HepG2 (cell line): ENCODE results near the gene ZBTB20. TPM values are rescaled to one million over a fixed set of nuclear protein-coding genes. Genes with fewer than 3 reads are reported as not detected.

Source experiments
- ATAC-seq: fragments of 200-7000 bp; cut with Tn5 transposase; 3 replicates; pipeline ENCODE4 v1.9.1; 2020; ENCODE audit warnings: mild to moderate bottlenecking, moderate library complexity
- BruUV-seq: library from RNA; stranded (reverse); fragments of 400-500 nt; replicated peaks from 2 replicates; lab custom pipeline; 2021; lab: Mats Ljungman, UMichigan
- CTCF ChIA-PET: fragments of 300-600 bp; formaldehyde crosslinking; extraction: SDS; loops from one replicate; lab custom pipeline; 2021; ENCODE audit warnings: low total read pairs, inconsistent platforms, low intra/inter-chr PET ratio; lab: Yijun Ruan, JAX
- POLR2A ChIA-PET: fragments of 350-600 bp; sonication (Branson Sonifier 250); formaldehyde crosslinking; loops from one replicate; lab custom pipeline; 2020; ENCODE audit warnings: antibody characterized with exemption, inconsistent platforms; lab: Yijun Ruan, JAX
- DNase-seq: peaks from one replicate; pipeline ENCODE4 v3.0.0-alpha.2; 2015; ENCODE audit warnings: low spot score
- FAIRE-seq: peaks from 3 replicates; lab custom pipeline; 2011; peaks lifted over from hg19 to GRCh38; lab: Jason Lieb, UNC
- H2AFZ ChIP-seq: one replicate; pipeline ENCODE4 v1.6.1; 2011; ENCODE audit warnings: low read length, inconsistent platforms
- H3K27ac ChIP-seq: fragments of 300-600 bp; 3 replicates; pipeline ENCODE4 v1.8.0; 2011; ENCODE audit warnings: mixed run types, mild to moderate bottlenecking, mixed read lengths, low read length, inconsistent platforms; ENCODE audit not compliant: insufficient read depth; ENCODE audit errors: extremely low read length
- H3K27me3 ChIP-seq, 2 experiments: fragments of 200-600 bp in 1 of 2; 2 replicates in 1 of 2; 3 replicates in 1 of 2; pipeline versions ENCODE4 v1.6.0 to v1.8.0; 2011; ENCODE audit warnings: low read length in 2 of 2, mild to moderate bottlenecking in 2 of 2, moderate library complexity in 2 of 2, inconsistent platforms in 1 of 2; ENCODE audit not compliant: insufficient read depth in 2 of 2, control insufficient read depth in 1 of 2
- H3K36me3 ChIP-seq, 2 experiments: fragments of 200-600 bp in 1 of 2; replicated peaks in 1 of 2; 2 replicates in 1 of 2; 3 replicates in 1 of 2; pipeline versions ENCODE4 v1.5.1 to v1.8.0; 2011; ENCODE audit warnings: low read length in 2 of 2, inconsistent platforms in 1 of 2; ENCODE audit not compliant: insufficient read depth in 2 of 2, control insufficient read depth in 1 of 2
- H3K4me1 ChIP-seq: 2 replicates; pipeline ENCODE4 v1.5.1; 2012; ENCODE audit warnings: low read length, inconsistent platforms; ENCODE audit not compliant: insufficient read depth
- H3K4me2 ChIP-seq: 2 replicates; pipeline ENCODE4 v1.6.0; 2011; ENCODE audit warnings: low read depth, low read length, inconsistent platforms
- H3K4me3 ChIP-seq, 3 experiments: fragments of 200-600 bp in 1 of 3; sonication (generic), shearing (Covaris generic) in 1 of 3; replicated peaks in 1 of 3; 2 replicates each; pipeline ENCODE4 v1.5.1; 2011 to 2016; ENCODE audit warnings: low read length in 3 of 3, inconsistent platforms in 2 of 3, low read depth in 2 of 3, mild to moderate bottlenecking in 2 of 3, control low read depth in 1 of 3, mixed read lengths in 1 of 3; ENCODE audit not compliant: insufficient read depth in 1 of 3
- H3K79me2 ChIP-seq: one replicate; pipeline ENCODE4 v1.6.1; 2011; ENCODE audit warnings: low read length, inconsistent platforms; ENCODE audit not compliant: insufficient read depth
- H3K9ac ChIP-seq: 2 replicates; pipeline ENCODE4 v1.6.0; 2011; ENCODE audit warnings: mild to moderate bottlenecking, low read depth, low read length, inconsistent platforms; ENCODE audit not compliant: insufficient read depth
- H3K9me3 ChIP-seq: 2 replicates; pipeline ENCODE4 v1.5.1; 2012; ENCODE audit warnings: mild to moderate bottlenecking, low read length
- H4K20me1 ChIP-seq: 2 replicates; pipeline ENCODE4 v1.6.0; 2011; ENCODE audit warnings: inconsistent platforms, mild to moderate bottlenecking, low read length, moderate library complexity; ENCODE audit not compliant: insufficient read depth
- ATF7-NPFF ChIP-seq: sonication (generic); formaldehyde crosslinking; IDR thresholded peaks from 2 replicates; pipeline ENCODE4 v1.8.1; 2023; ENCODE audit warnings: mild to moderate bottlenecking, low read depth, missing genetic modification reagents, moderate library complexity
- CC2D1A ChIP-seq: sonication (generic); formaldehyde crosslinking; IDR thresholded peaks from 2 replicates; pipeline ENCODE4 v1.8.1; 2023; ENCODE audit warnings: mild to moderate bottlenecking, missing genetic modification reagents
- HNRNPK ChIP-seq: fragments of 200-400 bp; formaldehyde crosslinking; IDR thresholded peaks from 2 replicates; pipeline ENCODE4 v1.6.1; 2018; ENCODE audit warnings: low read length, low read depth, moderate library complexity, mild to moderate bottlenecking; ENCODE audit not compliant: poor library complexity, severe bottlenecking
- POLR2AphosphoS2 ChIP-seq: IDR thresholded peaks from 2 replicates; pipeline ENCODE4 v1.6.1; 2011; ENCODE audit warnings: low read depth, low read length, improper control_type of control experiment
- SIN3B ChIP-seq: fragments of 150-350 bp; IDR thresholded peaks from 2 replicates; pipeline ENCODE4 v1.6.1; 2014; ENCODE audit warnings: low read length
- TEAD2 ChIP-seq: sonication (generic); formaldehyde crosslinking; IDR thresholded peaks from 2 replicates; pipeline ENCODE4 v1.9.0; 2021; ENCODE audit warnings: missing genetic modification reagents
- ZNF143 ChIP-seq: sonication (generic); formaldehyde crosslinking; IDR thresholded peaks from 2 replicates; pipeline ENCODE4 v1.4.0; 2020; ENCODE audit warnings: missing genetic modification reagents
- ZNF225 ChIP-seq: sonication (generic); formaldehyde crosslinking; IDR thresholded peaks from 2 replicates; pipeline ENCODE4 v1.4.0; 2020; ENCODE audit warnings: mild to moderate bottlenecking, missing genetic modification reagents
- ZNF75D ChIP-seq: sonication (generic); formaldehyde crosslinking; IDR thresholded peaks from 2 replicates; pipeline ENCODE4 v1.8.1; 2023; ENCODE audit warnings: missing genetic modification reagents, mild to moderate bottlenecking, borderline replicate concordance
- ZNF883 ChIP-seq: sonication (generic); formaldehyde crosslinking; IDR thresholded peaks from 2 replicates; pipeline ENCODE4 v1.5.1; 2020; ENCODE audit warnings: mild to moderate bottlenecking, missing genetic modification reagents; ENCODE audit errors: not compliant biosample characterization
- WGBS: methylation state at CpG from one replicate; pipeline ENCODE4 v1.1.6; 2017; ENCODE audit warnings: low lambda C conversion rate; 5-methylcytosine and 5-hydroxymethylcytosine counted together
- in situ Hi-C: cut with HindIII; loops from 2 replicates; pipeline ENCODE4 v1.10.0; 2017; ENCODE audit warnings: low pct_unique_long_range_greater_than_20kb; ENCODE audit not compliant: extremely low pct_ligation_motif_present
- intact Hi-C: fragments of 100-400 bp; cut with micrococcal nuclease; formaldehyde crosslinking; loops from one replicate; pipeline ENCODE4 v1.10.0; 2022; ENCODE audit not compliant: unreplicated experiment
- polyA plus RNA-seq, 8 experiments: library from polyadenylated mRNA; depleted of rRNA in 3 of 8; stranded (reverse) in 7 of 8; unstranded in 1 of 8; fragments of >200 nt; fragmentation: Illumina TruSeq in 4 of 8; extraction: Trizol in 4 of 8; gene quantifications; 2 replicates each; pipeline versions ENCODE4 v1.2.1 to v1.2.3, GENCODE V29; 2011 to 2016; ENCODE audit warnings: low read depth in 4 of 8, missing spikeins in 1 of 8, mixed read lengths in 1 of 8; ENCODE audit not compliant: insufficient read depth in 1 of 8
- total RNA-seq, 5 experiments: library from RNA; depleted of rRNA; stranded (reverse); fragments of >200 nt; fragmentation: Illumina TruSeq; extraction: Trizol; gene quantifications; 2 replicates each; pipeline ENCODE4 v1.2.3, GENCODE V29; 2016; ENCODE audit warnings: low read depth in 1 of 5
- TF ChIP-seq, protein P1 (sequence below): sonication (generic); formaldehyde crosslinking; IDR thresholded peaks from 2 replicates; pipeline ENCODE4 v1.5.0; 2020; ENCODE audit warnings: missing genetic modification reagents
- TF ChIP-seq, protein P2 (sequence below): IDR thresholded peaks from 2 replicates; pipeline ENCODE4 v1.6.1; 2016; ENCODE audit warnings: low read depth, control low read depth
- TF ChIP-seq, protein P3 (sequence below): sonication (generic); formaldehyde crosslinking; conservative IDR thresholded peaks from 2 replicates; pipeline ENCODE4 v1.4.0; 2020; ENCODE audit warnings: missing genetic modification reagents
- TF ChIP-seq, protein P4 (sequence below): sonication (generic); formaldehyde crosslinking; IDR thresholded peaks from 2 replicates; pipeline ENCODE4 v1.8.1; 2023; ENCODE audit warnings: missing genetic modification reagents, mild to moderate bottlenecking, borderline replicate concordance

Gene ZBTB20
- total and polyA plus RNA-seq, 2 of the 13 experiments (the other 11 are each of a cell fraction or from before 2014, with no cell fraction given), result 1.9 to 8.8 TPM

DNA sequence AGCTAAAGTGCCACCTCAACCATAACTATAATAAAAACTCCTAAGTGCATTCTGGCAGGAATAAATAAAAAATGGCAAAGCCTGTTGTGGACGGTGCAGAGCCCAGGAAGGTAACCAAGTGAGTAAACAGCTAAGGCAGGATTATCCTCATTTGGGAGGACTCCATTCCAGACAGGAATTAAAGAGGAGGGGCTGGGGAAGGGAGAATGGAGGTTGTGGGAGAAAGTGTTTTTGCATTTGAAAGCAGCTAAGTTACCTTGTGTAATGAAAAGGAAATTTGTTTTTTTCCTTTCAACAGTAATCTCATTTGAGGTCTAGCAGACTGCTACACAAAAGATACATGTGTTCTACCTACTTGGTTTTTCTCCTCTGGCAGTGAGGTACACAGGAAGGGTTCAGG, 604.7 kb downstream of the ZBTB20 start:
- Histone ChIP-seq H3K27ac (no peak overlapping the region), H4K20me1 (no peaks in the 10 kb centered on the region), H3K9ac (no peak overlapping the region), H3K27me3 (no peaks in the 10 kb centered on the region), H3K4me2 (no peak overlapping the region), H2AFZ (no peak overlapping the region), H3K9me3 (no peaks in the 10 kb centered on the region), H3K79me2 (no peaks in the 10 kb centered on the region), H3K4me3 (no peak overlapping the region), H3K4me1 (peaks cover 8% of the 10 kb centered on the region; the same call in 1 of the 2 replicates), H3K36me3 (no peaks in the 10 kb centered on the region)
- in situ Hi-C loops (no loop called here), intact Hi-C loops (no loop called here)
- FAIRE-seq, result no peak
- ChIA-PET CTCF (no interaction called here), POLR2A (no interaction called here)
- 100% methylated on average over 1 of the region's 1 CpG for WGBS
- BruUV-seq, result no TSS peak
- peak; percentile 30 for TF ChIP-seq HNRNPK
- TF ChIP-seq, protein P1, sequence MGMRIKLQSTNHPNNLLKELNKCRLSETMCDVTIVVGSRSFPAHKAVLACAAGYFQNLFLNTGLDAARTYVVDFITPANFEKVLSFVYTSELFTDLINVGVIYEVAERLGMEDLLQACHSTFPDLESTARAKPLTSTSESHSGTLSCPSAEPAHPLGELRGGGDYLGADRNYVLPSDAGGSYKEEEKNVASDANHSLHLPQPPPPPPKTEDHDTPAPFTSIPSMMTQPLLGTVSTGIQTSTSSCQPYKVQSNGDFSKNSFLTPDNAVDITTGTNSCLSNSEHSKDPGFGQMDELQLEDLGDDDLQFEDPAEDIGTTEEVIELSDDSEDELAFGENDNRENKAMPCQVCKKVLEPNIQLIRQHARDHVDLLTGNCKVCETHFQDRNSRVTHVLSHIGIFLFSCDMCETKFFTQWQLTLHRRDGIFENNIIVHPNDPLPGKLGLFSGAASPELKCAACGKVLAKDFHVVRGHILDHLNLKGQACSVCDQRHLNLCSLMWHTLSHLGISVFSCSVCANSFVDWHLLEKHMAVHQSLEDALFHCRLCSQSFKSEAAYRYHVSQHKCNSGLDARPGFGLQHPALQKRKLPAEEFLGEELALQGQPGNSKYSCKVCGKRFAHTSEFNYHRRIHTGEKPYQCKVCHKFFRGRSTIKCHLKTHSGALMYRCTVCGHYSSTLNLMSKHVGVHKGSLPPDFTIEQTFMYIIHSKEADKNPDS (CRISPR knock-in tag), result no peak
- DNase-seq, result no peak
- no peak for ATAC-seq

DNA sequence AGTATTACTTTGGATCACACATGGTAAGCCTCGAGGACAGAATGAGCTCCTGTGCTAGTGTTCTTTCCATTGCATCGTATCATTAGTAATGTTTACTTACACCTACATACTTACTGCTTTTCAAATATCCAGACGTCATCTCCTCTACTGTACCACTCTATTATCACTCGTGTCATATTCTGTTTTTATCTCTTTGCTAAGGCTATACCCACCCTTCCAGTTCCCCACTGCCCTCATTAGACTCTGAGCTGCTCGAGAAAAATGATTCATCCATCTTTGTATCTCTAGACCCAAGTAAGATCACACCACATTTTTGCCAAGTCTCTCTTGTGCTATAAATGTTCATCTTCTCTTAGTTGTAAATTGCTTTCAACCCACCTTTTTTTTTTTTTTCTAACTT, 607.6 kb downstream of the ZBTB20 start:
- TF ChIP-seq, protein P2, sequence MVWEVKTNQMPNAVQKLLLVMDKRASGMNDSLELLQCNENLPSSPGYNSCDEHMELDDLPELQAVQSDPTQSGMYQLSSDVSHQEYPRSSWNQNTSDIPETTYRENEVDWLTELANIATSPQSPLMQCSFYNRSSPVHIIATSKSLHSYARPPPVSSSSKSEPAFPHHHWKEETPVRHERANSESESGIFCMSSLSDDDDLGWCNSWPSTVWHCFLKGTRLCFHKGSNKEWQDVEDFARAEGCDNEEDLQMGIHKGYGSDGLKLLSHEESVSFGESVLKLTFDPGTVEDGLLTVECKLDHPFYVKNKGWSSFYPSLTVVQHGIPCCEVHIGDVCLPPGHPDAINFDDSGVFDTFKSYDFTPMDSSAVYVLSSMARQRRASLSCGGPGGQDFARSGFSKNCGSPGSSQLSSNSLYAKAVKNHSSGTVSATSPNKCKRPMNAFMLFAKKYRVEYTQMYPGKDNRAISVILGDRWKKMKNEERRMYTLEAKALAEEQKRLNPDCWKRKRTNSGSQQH (CRISPR knock-in tag), result no peak
- TF ChIP-seq ZNF75D (no peak), POLR2AphosphoS2 (no peak), CC2D1A (CRISPR knock-in tag) (no peak), ZNF883 (no peak), TEAD2 (CRISPR knock-in tag) (no peak), SIN3B (no peak), ZNF143 (CRISPR knock-in tag) (no peak), ATF7-NPFF (no peak), ZNF225 (CRISPR knock-in tag) (no peak)
- TF ChIP-seq, protein P3, sequence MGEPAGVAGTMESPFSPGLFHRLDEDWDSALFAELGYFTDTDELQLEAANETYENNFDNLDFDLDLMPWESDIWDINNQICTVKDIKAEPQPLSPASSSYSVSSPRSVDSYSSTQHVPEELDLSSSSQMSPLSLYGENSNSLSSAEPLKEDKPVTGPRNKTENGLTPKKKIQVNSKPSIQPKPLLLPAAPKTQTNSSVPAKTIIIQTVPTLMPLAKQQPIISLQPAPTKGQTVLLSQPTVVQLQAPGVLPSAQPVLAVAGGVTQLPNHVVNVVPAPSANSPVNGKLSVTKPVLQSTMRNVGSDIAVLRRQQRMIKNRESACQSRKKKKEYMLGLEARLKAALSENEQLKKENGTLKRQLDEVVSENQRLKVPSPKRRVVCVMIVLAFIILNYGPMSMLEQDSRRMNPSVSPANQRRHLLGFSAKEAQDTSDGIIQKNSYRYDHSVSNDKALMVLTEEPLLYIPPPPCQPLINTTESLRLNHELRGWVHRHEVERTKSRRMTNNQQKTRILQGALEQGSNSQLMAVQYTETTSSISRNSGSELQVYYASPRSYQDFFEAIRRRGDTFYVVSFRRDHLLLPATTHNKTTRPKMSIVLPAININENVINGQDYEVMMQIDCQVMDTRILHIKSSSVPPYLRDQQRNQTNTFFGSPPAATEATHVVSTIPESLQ, result no peak
- TF ChIP-seq, protein P4, sequence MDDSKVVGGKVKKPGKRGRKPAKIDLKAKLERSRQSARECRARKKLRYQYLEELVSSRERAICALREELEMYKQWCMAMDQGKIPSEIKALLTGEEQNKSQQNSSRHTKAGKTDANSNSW (CRISPR knock-in tag), result no peak
- no peak overlapping the region for H3K9ac ChIP-seq
- ChIA-PET POLR2A (no interaction called here), CTCF (no interaction called here)
- intact Hi-C loops, result no loop called here
- no peak overlapping the region for H3K27ac ChIP-seq
- no peak overlapping the region for H2AFZ ChIP-seq
- no peaks in the 10 kb centered on the region for H3K4me1 ChIP-seq
- no peaks in the 10 kb centered on the region for H3K9me3 ChIP-seq
- no peaks in the 10 kb centered on the region for H3K79me2 ChIP-seq
- WGBS, result 91% methylated on average over 5 of the region's 5 CpGs
- in situ Hi-C loops, result no loop called here
- ATAC-seq (no peak), DNase-seq (no peak), FAIRE-seq (no peak)
- no peaks in the 10 kb centered on the region for H3K27me3 ChIP-seq
- no peak overlapping the region for H3K4me2 ChIP-seq
- H3K36me3 ChIP-seq, result no peaks in the 10 kb centered on the region
- no peak overlapping the region for H3K4me3 ChIP-seq
- no peaks in the 10 kb centered on the region for H4K20me1 ChIP-seq
- no TSS peak for BruUV-seq
